ENCODE data around the gene CLSTN3. TPM values are rescaled to one million over a fixed set of nuclear protein-coding genes. Genes with fewer than 3 reads are reported as not detected.

CLSTN3 gene
- total and polyA plus RNA-seq, 2 of the 13 experiments (the other 11 are each of a cell fraction or from before 2014, with no cell fraction given), result 26.2 to 94.1 TPM

DNA sequence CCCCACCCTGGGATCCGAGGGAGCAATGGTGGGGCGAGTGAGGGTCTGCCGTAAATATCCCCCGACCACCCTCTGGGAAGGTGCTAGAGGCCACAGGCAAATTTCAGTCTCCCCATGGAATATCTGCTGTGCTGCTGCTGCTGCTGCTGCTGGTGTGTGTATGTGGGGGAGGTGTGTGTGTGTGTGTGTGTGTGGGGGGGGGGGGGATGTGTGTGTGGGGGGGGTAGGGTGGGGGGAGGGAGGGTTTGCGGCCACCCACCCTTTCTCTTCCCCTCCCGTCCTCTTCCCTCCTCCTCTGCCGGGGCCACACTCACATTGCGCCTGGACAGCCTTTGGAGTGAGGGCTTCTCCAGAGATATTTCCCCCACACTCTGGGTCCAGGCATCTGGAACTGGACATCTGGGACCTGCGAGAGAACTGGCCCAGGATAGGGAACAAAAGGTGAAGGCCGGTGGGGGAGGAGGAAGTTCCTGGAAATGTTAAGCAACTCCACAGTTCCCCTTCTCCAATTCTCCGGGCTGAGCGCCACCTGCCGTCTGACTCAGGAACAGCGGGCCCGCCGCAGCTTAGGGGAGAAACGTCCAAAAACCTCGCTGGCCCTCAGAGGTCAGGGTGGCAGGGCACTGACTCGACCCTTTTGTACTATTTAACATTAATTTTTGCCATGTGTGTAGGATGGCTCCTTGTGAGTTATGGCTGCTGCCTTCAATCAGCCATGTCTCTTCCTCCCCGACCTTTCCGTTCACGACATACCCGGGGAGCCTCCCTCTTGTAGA is 21.2 kb upstream of the CLSTN3 start, which contains the start of gene C1RL (continued):
- TF ChIP-seq, protein P1, sequence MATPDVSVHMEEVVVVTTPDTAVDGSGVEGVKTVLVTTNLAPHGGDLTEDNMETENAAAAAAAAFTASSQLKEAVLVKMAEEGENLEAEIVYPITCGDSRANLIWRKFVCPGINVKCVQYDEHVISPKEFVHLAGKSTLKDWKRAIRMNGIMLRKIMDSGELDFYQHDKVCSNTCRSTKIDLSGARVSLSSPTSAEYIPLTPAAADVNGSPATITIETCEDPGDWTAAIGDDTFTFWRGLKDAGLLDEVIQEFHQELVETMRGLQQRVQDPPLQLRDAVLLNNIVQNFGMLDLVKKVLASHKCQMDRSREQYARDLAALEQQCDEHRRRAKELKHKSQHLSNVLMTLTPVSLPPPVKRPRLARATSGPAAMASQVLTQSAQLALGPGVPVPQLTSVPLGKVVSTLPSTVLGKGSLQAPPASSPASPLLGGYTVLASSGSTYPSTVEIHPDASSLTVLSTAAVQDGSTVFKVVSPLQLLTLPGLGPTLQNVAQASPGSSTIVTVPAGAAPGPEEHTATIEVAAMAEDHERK (CRISPR knock-in tag; IDR thresholded peaks at IDR 0.05; ENCODE audit: low read depth), result no peak
- no peak for TF ChIP-seq SP5 (CRISPR knock-in tag; IDR thresholded peaks at IDR 0.05; ENCODE audit: borderline replicate concordance, low read depth)
- no peak for TF ChIP-seq EHMT2 (IDR thresholded peaks at IDR 0.05; ENCODE audit: borderline replicate concordance, low read depth, low read length)
- TF ChIP-seq, protein P2, sequence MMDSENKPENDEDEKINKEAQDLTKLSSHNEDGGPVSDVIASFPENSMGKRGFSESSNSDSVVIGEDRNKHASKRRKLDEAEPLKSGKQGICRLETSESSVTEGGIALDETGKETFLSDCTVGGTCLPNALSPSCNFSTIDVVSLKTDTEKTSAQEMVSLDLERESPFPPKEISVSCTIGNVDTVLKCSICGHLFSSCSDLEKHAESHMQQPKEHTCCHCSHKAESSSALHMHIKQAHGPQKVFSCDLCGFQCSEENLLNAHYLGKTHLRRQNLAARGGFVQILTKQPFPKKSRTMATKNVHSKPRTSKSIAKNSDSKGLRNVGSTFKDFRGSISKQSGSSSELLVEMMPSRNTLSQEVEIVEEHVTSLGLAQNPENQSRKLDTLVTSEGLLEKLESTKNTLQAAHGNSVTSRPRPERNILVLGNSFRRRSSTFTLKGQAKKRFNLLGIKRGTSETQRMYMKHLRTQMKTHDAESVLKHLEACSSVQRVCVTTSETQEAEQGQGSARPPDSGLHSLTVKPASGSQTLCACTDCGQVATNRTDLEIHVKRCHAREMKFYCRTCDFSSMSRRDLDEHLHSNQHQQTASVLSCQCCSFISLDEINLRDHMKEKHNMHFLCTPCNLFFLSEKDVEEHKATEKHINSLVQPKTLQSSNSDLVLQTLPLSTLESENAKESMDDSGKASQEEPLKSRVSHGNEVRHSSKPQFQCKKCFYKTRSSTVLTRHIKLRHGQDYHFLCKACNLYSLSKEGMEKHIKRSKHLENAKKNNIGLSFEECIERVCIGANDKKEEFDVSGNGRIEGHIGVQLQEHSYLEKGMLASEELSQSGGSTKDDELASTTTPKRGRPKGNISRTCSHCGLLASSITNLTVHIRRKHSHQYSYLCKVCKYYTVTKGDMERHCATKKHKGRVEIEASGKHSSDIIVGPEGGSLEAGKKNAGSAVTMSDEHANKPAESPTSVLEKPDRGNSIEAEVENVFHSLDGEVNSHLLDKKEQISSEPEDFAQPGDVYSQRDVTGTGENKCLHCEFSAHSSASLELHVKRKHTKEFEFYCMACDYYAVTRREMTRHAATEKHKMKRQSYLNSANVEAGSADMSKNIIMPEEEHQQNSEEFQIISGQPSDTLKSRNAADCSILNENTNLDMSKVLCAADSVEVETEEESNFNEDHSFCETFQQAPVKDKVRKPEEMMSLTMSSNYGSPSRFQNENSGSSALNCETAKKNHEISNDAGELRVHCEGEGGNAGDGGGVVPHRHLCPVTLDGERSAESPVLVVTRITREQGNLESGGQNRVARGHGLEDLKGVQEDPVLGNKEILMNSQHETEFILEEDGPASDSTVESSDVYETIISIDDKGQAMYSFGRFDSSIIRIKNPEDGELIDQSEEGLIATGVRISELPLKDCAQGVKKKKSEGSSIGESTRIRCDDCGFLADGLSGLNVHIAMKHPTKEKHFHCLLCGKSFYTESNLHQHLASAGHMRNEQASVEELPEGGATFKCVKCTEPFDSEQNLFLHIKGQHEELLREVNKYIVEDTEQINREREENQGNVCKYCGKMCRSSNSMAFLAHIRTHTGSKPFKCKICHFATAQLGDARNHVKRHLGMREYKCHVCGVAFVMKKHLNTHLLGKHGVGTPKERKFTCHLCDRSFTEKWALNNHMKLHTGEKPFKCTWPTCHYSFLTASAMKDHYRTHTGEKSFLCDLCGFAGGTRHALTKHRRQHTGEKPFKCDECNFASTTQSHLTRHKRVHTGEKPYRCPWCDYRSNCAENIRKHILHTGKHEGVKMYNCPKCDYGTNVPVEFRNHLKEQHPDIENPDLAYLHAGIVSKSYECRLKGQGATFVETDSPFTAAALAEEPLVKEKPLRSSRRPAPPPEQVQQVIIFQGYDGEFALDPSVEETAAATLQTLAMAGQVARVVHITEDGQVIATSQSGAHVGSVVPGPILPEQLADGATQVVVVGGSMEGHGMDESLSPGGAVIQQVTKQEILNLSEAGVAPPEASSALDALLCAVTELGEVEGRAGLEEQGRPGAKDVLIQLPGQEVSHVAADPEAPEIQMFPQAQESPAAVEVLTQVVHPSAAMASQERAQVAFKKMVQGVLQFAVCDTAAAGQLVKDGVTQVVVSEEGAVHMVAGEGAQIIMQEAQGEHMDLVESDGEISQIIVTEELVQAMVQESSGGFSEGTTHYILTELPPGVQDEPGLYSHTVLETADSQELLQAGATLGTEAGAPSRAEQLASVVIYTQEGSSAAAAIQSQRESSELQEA (CRISPR knock-in tag; IDR thresholded peaks at IDR 0.05; ENCODE audit: not compliant biosample characterization), result no peak
- TF ChIP-seq NPAS2 (CRISPR knock-in tag; IDR thresholded peaks at IDR 0.05; ENCODE audit: borderline replicate concordance), result no peak
- no peak; the same call in 1 of the 2 replicates for TF ChIP-seq KDM5B (CRISPR knock-in tag; IDR thresholded peaks at IDR 0.05; ENCODE audit: borderline replicate concordance)
- TF ChIP-seq, protein P3, sequence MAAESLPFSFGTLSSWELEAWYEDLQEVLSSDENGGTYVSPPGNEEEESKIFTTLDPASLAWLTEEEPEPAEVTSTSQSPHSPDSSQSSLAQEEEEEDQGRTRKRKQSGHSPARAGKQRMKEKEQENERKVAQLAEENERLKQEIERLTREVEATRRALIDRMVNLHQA (CRISPR knock-in tag; IDR thresholded peaks at IDR 0.05), result no peak
- TF ChIP-seq ZKSCAN8 (CRISPR knock-in tag; IDR thresholded peaks at IDR 0.05; ENCODE audit: borderline replicate concordance), result no peak
- TF ChIP-seq PTBP1 (IDR thresholded peaks at IDR 0.05; ENCODE audit: low read depth, low read length, poor library complexity, severe bottlenecking), result no peak
- no peak for TF ChIP-seq ZNF709 (CRISPR knock-in tag; IDR thresholded peaks at IDR 0.05)
- TF ChIP-seq PHF21A (CRISPR knock-in tag; IDR thresholded peaks at IDR 0.05), result peak; percentile 77
- no peak for TF ChIP-seq ARNT2 (CRISPR knock-in tag; IDR thresholded peaks at IDR 0.05; ENCODE audit: low read depth)
- TF ChIP-seq ZNF251 (CRISPR knock-in tag; IDR thresholded peaks at IDR 0.05), result no peak
- TF ChIP-seq ATAD3A (CRISPR knock-in tag; IDR thresholded peaks at IDR 0.05), result no peak
- no peak for TF ChIP-seq MTA1 (CRISPR knock-in tag; IDR thresholded peaks at IDR 0.05; ENCODE audit: borderline replicate concordance)

Data from HepG2 (cell line).